Glomerular endothelial cell (primary cell): ENCODE data around the gene CIROP. TPM values are rescaled to one million over a fixed set of nuclear protein-coding genes. Genes with fewer than 3 reads are reported as not detected.

Experiments used
- DNase-seq: peaks from one replicate; pipeline ENCODE4 v3.0.0-alpha.2; 2011; ENCODE audit warnings: low read depth, low spot score; ENCODE audit errors: extremely low read depth
- total RNA-seq: library from RNA; depleted of rRNA; stranded (reverse); fragments of >200 nt; gene quantifications from 2 replicates; pipeline ENCODE4 v1.2.3, GENCODE V29; 2015

The CIROP gene
- total RNA-seq, 1 donor from 2014 or later, result not detected

DNA sequence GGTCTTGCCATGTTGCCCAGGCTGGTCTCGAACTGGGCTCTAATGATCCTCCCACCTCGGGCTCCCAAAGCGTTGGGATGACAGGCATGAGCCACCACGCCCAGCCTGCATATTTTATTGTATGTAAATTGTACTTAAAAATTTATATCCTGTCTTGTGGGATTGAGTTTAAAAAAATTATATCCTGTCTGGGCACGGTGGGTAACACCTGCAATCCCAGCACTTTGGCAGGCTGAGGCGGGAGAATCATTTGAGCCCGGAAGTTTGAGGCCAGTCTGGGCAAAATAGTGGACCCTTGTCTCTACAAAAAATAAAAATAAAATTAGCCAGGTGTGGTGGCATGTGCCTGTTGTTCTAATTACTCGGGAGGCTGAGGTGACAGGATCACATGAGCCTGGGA is 28.2 kb upstream of the CIROP start:
- DNase-seq, result no peak

DNA sequence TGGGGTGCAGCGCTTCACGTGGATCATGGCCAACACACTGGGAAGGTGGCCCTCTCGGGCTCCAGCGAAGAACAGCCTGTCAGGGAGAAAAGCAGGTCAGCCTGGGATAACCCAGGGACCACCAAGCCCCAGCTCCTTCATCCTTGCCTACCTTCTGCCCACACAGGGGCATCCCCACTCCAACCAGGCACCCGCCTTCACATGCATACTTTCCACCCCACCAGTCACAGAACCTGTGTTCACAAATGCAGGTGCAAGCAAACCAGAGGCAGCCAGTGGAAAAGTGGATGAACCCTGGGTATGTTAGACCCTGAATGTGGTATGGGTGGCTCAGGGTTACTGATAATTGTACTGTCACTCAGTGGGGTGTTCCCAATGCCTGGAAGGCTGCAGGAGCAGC is 26.7 kb upstream of the CIROP start:
- DNase-seq, result no peak

DNA sequence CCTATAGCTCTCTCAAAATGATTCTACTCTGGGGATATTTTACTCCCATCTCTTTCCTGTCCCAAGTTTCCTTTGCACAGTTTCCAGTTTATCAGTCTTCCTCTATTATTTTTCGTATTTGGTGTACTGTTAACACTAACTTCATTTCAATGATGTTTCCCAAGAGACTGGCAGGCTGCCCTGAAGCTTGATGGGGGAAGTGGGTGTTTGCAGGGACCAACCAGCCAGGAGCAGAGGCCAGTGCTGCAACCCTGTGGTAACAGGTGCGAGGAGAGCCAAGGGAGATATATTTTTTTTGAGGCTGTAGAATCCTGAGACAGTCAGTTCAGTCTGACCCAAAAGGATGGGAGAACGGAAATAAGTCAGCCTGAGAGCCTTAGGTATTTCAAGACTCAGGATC is 26.1 kb upstream of the CIROP start:
- DNase-seq, result no peak

DNA sequence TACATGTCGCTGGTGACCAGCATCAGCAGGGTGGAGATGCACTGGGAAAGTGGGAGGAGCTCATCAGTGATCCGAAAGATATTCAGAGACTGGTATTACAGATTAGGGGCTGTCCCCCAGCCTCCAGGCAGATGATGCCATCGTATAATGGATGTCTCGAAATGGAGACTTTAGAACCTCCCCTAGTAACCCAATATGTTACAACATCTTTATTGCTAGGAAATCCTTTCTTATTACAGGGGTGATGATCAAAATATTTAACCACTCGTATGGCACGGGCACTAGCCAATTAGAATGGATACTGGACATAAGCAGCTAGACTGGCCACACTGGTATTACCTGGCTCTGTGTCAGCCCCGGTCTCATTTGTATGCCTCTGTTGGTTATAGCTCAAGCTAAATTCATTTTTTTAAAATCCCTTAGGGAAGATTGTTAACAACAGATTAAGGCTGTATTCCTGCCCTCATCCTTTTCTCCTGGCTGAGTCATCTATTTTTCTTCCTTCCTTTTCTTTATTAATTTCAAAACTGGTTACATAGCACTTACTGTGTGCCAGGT is 25.0 kb upstream of the CIROP start:
- DNase-seq, result no peak

DNA sequence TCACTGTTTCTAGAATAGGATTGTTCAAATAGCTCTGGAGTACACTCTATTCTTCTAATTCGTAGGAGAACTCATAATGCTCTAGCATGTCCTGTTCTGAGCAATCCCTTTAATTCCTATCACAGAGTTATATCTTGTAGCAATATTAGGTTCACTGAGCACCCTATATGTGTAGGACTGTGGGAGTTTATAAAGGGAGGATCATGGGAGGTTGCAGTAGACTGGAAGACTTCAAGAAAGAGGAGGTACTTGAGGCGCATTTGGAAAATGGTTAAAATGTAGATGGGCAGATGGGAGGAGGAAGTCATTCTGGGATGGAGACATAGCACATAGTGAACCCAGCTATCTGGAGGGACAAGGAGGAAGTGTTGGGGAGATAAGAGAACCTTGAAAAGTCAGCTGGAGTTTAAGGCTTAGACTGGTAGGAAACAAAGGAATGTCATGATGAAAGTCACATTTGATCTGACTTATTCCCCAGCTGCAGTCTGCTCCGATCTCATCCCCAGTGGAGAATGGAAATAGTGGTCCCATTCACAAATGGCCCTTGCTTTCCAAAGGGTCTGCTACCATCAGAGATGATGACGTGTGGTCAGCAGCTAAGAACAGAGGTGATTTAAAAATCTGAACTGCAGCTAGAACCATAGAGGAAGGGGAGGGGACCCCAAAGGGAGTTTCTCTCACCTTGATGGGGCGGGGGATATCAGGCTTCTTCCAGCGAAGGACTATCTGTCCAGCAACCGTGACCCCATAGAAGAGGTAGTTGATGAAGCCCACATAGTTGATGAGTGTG is 24.4 kb upstream of the CIROP start:
- no peak for DNase-seq

DNA sequence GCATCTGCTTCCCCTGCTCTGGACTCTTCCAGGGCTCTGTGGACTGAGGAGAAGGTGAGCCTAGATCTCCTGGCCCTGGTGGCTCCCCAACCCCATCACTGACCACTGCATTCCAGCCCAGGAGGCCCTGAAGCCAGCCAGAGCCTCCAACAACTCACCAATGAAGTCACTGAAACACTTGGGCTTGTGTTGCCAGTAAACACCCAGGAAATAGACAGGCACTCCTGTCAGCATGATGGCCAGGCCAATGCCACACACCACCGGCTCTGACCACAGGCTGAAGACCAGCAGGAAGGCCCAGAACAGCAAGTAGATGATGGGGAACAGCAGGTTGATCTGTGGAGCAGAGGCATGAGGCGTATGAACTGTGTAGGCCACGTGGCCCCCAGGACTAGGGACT is 23.1 kb upstream of the CIROP start:
- DNase-seq, result no peak

DNA sequence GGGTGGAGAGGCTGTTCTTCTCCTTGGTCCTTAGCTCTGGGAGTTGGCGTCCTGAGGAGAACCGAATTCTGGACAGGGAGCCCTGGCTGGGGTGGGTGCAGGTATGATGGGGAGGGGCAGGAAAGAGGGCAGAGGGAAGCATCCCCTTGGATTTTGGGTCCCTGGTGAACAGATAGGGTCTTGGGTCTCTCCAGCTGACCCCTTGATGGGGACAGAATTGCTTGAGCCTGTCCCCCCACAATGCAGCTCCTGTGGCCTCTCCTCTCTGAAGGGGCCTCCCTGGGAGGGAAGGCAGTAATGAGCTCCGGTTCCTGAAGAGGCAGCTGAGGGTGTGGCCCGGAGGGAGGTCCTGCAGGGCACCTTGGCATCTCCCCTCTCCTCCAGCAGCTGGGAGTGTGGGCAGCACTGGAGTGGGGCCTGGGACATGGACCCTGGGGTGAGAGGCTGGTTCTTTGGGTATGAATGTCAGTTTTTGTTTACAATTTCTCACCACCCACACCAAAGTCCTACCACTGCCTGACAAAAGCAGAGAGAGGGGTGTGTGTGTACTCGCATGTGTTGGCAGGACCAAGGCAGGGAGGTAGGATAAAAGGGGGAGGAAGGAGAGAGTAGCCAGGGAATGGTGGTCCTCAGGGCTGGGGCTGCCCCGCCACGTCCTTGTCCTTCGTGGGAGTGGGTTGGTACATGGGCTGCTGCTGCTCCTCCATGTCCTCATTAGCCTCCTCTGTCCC is 21.9 kb upstream of the CIROP start:
- no peak for DNase-seq

DNA sequence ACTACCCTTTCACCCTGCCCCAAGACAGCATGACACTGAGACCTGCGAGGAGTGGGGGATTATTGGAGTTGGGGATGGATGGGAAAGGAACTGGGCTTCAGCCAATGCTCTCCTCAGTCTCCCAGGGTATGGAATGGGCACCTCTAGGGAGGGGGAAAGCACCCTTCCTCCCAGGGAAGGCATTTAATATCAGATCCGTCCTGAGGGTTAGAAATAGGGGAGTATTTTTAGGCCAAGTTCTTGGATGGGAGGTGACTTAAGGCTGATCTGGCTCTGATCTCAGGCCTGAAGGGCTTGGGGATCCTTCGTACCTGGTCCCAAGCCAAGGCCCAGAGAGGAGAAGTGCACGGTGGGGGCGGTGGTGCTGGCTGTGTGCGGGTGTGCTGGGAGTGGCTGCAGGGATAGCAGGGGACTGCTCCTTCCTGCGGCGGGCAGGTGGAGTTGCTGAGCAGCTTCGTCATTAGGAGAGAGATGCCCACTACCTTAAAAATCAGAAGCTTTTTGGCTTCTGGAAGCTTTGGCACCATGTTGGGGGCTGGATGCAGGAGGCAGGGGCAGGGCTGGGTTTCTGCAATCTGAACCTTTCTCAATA is 21.2 kb upstream of the CIROP start:
- DNase-seq, result no peak

DNA sequence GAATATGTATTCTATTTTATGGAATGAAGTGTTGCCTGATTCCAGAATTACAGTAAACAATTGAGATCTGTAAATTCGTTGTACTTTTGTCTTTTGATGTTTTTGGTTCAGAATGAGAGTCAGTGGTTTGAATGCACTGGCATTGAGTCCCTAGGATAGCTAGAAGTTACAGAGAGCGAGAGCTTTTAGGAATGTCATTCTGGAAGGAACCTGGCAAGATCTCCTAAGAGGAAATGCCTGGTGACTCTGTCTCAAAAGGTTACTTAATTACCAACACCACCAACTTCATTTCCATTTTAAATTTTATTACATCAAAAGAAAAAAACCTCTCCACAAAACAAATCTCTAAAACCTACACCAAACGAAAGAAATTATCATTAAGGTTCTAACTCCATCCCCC is 20.2 kb upstream of the CIROP start:
- DNase-seq, result no peak

DNA sequence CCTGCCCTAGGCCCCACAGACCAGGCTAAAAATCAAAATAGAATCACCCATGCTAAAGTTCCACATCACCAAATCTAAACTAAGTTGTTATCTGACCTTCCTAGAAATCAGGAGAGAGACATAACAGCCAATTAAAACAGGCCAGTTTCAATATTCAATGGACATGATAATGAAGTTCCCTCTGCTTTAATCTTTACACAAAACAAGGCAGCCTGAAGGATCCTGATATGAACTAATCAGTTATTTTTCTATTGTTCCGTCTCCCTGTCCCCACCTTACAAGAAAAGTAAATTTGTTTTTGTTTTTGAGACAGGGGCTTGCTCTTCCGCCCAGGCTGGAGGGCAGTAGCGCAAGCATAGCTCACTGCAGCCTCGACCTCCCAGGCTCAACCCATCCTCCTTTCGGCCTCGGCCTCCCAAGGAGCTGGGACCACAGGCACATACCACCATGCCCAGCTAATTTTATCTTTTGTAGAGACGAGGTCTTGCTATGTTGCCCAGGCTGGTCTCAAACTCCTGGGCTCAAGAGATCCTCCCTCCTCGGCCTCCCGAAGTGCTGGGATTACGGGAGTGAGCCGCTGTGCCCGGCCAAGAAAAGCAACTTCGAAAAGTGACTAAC is 19.7 kb upstream of the CIROP start:
- no peak for DNase-seq

DNA sequence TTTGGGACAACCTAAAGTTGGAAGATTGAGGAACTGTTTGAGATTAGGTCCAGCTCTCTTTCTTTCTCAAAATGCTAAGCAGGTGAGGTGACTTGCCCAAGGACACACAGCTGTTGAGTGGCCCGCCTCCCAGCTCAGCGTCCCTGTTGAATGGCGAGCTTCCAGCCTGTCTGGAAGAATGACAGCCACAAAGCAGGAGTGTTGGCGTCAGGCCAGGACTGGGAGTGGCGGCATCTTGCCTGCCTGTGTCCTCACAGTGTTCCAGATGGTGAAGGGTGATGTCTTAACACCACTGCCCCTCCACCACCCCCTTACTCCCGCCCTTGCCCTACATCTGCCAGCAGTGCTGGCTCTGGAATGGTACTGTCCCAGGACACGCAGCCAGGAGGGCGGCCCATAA is 18.6 kb upstream of the CIROP start:
- no peak for DNase-seq

DNA sequence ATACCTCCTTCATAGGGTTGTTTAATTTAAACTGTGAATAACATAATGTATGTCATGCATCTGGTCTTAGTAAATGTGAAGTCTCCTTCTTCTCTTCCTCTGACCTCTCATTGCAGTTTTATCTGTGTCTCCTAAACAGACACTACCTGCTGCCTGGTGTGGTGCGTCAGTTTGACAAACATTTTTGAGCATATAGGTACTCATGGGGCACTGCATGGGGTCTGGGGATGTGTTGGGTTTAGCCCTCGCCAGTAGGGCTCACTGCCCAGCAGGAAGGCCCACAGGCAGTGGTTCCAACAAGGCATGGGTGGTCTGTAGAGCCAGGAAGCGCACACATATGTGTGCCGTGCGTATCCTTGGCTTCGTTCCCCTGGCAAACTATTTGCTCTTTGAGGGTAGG is 17.3 kb upstream of the CIROP start:
- DNase-seq, result no peak

DNA sequence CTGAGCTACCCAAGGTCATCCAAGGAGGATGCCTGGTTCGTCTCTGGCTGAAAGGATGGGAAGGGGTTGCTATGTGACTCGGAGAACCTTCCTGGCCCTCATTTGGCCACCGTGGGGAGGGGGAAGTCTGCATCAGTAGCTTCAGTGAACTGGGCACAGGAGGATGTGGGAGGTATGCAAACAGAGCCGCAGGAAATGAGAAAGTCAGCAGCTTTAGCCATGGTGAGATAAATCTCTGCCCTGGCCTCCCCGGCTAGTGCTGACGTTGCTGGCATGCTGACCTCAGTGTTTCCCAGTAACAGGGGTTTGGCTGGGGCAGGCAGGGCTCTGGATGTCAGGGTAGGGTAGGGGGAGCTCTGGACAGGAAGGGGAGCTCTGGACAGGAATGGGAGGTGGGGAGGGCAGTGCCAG is 16.6 kb upstream of the CIROP start:
- DNase-seq, result peak; percentile 45

DNA sequence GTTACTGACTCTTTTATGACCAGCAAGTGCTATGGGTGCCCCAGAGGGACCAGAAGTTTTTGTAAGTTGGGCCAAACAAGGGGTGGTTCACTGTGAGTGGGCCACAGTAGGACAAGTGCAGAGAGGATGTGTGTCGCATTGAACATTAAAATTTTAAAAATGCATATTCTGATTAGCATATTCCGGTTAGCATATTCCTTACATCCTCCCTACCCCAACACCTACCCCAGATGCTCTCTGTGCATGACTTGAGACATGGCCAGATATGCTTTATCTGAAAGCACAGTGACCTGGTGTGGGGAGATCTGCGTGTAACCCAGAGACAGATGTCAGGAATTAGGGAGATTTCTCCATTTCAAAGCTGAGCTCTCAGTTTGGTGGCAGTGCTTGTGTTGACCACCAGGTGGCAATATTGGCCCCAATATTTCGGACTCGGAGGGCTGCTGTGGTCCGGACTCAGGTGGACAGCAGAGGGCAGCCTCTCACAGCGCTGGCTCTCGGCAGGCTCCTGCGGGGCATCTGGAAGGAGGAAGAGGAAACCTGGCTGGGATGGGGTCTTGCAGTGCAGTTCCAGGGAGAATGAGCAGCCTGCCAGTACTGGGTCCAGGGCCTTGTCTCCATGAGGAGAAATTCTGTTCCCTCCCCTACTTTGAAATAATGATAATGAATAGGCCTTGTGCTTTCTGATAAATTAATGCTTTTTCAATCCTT is 15.9 kb upstream of the CIROP start:
- peak; percentile 61 for DNase-seq

DNA sequence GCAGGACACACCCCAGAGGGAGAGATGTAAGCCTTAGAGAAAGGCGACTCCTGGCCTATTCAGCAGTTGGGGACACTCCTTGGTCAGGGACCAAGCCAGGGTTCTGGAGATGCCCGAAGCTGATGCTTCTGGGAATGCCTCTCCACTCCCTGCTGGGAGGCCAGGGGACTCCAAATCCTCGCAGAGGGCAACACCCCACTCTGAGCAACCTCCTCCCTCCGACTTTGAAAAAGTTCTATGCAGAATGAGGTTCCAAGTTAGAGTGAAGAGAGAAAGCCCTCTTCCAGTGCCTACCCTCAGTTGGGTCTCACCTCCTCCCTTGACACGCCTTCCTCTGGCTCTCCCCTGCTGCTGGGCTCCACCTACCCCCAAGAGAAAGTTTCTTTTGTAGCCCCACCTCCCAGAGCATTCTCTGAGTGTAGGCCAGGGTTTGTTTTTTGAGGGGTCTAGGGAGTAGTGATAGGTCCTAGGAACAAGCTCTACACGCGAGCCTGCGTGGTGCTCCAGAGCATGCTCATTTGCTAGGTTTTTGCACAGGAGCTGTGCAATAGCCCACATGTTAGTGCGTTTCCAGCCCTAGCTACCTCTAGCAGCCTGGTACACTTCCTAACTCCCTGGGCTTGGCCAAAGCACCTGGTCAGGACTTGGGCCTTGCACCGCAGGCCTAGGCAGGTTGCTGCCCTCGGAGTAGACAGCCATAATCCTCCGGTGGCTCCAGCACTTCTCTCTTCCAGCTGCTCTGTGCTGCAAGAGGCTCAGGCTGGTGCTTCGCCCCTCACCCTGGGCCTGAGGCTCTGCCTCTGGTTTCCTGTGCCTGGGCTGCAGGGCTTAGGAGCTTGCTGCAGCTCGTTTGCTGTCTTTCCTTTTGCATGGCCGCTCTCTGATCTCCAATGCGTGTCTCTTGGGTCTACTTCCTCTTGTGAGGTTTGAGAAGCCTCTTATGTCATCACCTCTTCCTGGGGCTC is 14.9 kb upstream of the CIROP start:
- DNase-seq, result no peak

DNA sequence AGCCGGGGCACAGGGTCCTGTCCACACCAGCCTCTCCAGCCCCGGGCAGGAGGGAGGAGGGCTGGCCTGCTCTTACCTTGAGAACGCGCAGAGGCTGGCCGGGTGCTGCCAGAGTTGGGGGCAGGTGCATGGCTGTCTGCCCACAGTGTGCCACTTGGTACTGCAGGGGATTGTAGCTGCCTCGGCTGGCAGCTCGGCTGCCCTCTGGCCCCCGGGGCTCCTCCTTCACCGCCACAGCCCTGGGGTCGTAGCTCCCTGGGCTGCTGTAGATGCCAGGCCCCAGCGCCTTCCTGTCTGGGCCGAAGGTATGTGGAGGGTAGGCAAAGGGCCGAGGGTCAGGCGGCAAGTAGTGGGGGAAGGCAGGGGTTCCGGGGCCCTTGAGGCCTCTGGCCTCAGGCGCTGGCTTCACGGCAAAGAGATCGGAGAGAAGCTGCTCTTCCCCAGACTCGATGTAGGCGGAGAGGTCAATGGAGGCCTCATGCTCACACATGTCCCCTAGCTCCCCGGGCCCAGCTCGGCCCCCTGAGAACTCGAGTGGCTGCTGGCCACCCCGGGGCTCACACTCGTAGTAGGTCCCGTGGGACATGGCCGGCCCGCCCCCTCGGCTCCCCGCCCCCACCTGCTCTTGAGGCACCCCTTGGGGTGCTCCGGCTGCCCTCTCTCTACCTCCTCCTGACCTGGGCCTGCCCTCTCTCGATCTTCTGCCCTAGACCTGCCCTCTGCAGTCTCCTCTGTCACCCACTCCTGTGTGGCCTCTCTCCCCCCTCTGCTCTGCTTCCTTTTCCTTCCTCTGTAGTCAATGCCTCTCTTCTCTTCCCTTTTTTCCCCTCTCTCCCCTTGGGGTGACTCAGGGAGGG is 13.9 kb upstream of the CIROP start, which contains the start of gene CEBPE:
Gene CEBPE, minus strand, starts transcription at position 750 of the 857 bp plus-strand sequence. Its CDS starts 164 bp downstream, at position 586.
- DNase-seq, result no peak

DNA sequence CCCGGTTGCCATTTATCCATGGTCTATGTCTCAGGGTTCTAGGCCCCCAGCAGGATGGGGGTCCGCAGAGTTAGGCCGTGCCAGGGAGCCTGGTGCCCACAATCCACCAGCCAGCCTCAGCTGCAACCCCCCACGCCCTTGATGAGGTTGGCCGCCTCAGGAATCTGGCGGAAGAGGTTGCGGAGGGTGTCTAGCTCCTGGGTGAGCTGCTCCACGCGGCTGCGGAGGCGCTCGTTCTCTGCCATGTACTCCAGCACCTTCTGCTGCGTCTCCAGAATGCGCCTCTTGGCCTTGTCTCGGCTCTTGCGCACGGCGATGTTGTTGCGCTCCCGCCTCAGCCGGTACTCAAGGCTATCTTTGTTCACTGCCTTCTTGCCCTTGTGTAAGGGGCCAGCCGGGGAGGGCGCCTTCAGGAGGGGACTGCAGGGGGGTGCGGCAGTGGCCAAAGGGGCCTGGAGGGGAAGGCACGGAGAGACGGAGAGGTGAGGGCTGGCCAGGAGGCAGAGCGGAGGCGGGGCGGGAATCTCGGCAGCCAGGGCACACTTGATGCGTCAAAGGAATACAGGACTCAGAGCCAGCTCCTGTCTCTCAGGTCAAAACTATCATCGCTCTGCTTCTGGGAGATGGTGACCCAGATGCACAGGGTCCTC is 12.7 kb upstream of the CIROP start:
- no peak for DNase-seq

DNA sequence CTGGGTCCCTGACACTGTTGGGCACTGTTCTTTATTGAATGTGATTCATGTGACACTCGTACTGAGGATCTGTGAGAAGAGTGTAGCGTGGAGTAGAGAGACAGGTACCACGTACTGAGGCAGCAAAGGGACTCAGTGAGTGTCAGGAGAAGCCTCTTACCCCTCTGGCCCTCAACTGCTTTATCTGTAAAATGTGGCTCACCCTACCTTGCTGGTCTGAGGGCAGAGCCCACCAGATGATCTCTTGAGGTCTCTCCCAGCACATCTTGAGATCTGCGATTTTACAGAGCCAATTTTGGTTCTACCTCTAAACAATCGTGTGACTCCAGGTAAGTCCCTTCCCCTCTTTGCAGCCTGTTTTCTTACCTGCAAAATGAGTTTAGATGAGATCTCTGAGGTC is 11.1 kb upstream of the CIROP start:
- DNase-seq, result no peak
